Activated CD4-positive, CD25-positive, alpha-beta regulatory T cell (primary cell): ENCODE results near the gene PCDHB6.
"Not testable (repeated sequence)": the region's sequence is repeated elsewhere in the genome, so short reads cannot be mapped to it uniquely, and the experiment has no call there.

Source experiments
- DNase-seq, 4 experiments: peaks; one replicate each; lab custom pipeline; 2025; lab: John Stamatoyannopoulos, UW

Gene PCDHB6

GRCh38 chr5:141172381-141173204, 22.7 kb downstream of the PCDHB6 start, which contains the start of gene PCDHB7:
Gene PCDHB7, plus strand, starts transcription at chr5:141172644. Its CDS starts 192 bp downstream, at chr5:141172836.
- DNase-seq = no peak

- not testable (repeated sequence) for DNase-seq
Observed at GRCh38 chr5:141174291-141175104, 24.6 kb downstream of the PCDHB6 start.

DNA sequence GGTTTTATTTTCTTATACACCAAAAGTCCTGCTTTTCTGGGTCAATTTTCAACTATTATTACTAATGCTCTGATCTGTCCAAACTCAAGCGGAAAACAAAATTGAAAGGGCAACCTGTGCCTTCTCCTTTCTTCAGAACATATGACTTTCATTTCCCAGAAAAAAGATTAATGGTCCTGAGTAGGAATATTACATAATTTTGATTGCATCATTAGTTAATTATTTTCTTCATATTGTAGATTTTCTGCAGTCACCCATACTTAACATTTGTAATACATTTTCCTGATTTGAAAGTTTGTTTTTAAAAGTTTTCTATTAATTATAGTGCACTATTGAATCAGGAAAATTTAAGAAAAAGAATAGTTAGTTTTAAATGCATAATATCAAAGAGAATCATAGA, 26.1 kb downstream of the PCDHB6 start:
- no peak for DNase-seq

DNA sequence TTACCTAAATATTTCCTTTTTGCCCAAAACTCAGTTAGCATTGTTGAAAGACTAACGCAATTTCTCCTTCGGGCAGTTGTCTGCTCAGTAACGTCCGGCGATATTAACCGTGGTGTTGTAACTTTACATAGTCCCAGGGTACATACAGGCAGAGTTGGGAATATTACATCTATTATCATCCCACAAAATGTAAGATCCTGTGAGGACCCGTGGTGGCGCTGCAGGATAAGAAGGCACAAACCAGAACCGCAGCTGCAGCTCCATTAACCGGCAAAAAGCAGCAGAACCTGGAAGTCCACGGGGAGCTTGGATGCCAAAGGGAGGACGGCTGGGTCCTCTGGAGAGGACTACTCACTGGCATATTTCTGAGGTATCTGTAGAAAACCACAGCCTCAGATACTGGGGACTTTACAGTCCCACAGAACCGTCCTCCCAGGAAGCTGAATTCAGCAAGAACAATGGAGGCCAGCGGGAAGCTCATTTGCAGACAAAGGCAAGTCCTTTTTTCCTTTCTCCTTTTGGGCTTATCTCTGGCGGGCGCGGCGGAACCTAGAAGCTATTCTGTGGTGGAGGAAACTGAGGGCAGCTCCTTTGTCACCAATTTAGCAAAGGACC, 27.8 kb downstream of the PCDHB6 start, which contains the start of gene PCDHB8:
Gene PCDHB8 (plus strand): TSS at position 214 of the 615 bp plus-strand sequence. CDS start 245 bp downstream, at position 459.
- not testable (repeated sequence) for DNase-seq

GRCh38 chr5:141179371-141179770, 29.5 kb downstream of the PCDHB6 start:
- DNase-seq = not testable (repeated sequence)

DNA sequence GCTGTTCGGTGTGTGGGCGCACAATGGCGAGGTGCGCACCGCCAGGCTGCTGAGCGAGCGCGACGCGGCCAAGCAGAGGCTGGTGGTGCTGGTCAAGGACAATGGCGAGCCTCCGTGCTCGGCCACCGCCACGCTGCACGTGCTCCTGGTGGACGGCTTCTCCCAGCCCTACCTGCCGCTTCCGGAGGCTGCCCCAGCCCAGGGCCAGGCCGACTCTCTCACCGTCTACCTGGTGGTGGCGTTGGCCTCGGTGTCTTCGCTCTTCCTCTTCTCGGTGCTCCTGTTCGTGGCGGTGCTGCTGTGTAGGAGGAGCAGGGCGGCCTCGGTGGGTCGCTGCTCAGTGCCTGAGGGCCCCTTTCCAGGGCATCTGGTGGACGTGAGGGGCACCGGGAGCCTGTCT, 30.0 kb downstream of the PCDHB6 start:
- not testable (repeated sequence) for DNase-seq

GRCh38 chr5:141180313-141180712, 30.5 kb downstream of the PCDHB6 start:
- DNase-seq = no peak

GRCh38 chr5:141182248-141182647, 32.4 kb downstream of the PCDHB6 start, which contains the start of gene PCDHB16:
Gene PCDHB16, plus strand, starts transcription at chr5:141182387. Its CDS starts 173 bp downstream, at chr5:141182560.
- no peak for DNase-seq

DNA sequence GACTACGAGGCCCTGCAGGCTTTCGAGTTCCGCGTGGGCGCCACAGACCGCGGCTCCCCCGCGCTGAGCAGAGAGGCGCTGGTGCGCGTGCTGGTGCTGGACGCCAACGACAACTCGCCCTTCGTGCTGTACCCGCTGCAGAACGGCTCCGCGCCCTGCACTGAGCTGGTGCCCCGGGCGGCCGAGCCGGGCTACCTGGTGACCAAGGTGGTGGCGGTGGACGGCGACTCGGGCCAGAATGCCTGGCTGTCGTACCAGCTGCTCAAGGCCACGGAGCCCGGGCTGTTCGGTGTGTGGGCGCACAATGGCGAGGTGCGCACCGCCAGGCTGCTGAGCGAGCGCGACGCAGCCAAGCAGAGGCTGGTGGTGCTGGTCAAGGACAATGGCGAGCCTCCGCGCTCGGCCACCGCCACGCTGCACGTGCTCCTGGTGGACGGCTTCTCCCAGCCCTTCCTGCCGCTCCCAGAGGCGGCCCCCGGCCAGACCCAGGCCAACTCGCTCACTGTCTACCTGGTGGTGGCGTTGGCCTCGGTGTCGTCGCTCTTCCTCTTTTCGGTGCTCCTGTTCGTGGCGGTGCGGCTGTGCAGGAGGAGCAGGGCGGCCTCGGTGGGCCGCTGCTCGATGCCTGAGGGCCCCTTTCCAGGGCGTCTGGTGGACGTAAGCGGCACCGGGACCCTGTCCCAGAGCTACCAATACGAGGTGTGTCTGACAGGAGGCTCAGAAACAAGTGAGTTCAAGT, 34.4 kb downstream of the PCDHB6 start:
- DNase-seq = not testable (repeated sequence)

DNA sequence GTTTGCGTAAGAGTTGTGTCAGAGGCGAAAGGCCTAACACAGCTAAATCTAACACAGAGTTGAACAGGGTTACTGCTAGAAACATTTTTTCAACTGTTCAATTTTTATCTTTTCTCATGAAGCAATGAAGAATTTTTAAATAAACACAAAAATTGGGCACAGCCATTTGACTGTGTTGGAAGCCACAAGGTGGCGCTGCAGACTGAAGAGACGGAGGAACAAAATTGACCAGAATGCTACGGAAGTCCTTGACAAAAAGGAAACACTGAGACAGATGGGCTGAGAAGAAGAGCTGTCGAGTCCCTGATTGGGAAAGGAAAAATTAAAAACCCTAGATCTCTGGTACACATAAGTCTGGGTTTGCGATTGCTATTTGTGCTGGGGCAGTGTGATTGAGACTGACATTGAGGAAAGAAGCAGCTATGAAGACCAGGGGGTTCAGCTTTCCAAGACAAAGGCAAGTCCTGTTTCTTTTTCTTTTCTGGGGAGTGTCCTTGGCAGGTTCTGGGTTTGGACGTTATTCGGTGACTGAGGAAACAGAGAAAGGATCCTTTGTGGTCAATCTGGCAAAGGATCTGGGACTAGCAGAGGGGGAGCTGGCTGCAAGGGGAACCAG, 37.1 kb downstream of the PCDHB6 start, which contains the start of gene PCDHB9:
Gene PCDHB9 (plus strand): TSS at position 265 of the 616 bp plus-strand sequence. CDS start 158 bp downstream, at position 423.
- no peak for DNase-seq

DNA sequence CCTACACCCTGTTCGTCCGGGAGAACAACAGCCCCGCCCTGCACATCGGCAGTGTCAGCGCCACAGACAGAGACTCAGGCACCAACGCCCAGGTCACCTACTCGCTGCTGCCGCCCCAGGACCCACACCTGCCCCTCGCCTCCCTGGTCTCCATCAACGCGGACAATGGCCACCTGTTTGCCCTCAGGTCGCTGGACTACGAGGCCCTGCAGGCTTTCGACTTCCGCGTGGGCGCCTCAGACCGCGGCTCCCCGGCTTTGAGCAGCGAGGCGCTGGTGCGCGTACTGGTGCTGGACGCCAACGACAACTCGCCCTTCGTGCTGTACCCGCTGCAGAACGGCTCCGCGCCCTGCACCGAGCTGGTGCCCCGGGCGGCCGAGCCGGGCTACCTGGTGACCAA, 38.8 kb downstream of the PCDHB6 start:
- DNase-seq = not testable (repeated sequence)

DNA sequence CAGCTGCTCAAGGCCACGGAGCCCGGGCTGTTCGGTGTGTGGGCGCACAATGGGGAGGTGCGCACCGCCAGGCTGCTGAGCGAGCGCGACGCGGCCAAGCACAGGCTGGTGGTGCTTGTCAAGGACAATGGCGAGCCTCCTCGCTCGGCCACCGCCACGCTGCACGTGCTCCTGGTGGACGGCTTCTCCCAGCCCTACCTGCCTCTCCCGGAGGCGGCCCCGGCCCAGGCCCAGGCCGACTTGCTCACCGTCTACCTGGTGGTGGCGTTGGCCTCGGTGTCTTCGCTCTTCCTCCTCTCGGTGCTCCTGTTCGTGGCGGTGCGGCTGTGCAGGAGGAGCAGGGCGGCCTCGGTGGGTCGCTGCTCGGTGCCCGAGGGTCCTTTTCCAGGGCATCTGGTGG, 39.3 kb downstream of the PCDHB6 start:
- DNase-seq = not testable (repeated sequence)

DNA sequence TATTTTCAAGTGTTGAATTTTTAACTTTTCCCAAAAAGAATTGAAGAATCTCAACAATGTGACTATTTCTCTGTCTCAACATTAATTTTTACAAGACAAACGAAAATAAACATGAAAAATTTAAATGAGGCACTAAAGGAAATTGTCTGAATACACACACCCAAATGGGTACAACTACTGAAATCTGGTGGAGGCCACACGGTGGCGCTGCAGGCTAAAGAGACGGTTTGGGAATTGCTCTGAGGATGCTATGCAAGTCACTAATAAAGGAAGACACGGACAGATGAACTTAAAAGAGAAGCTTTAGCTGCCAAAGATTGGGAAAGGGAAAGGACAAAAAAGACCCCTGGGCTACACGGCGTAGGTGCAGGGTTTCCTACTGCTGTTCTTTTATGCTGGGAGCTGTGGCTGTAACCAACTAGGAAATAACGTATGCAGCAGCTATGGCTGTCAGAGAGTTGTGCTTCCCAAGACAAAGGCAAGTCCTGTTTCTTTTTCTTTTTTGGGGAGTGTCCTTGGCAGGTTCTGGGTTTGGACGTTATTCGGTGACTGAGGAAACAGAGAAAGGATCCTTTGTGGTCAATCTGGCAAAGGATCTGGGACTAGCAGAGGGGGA, 42.4 kb downstream of the PCDHB6 start, which contains the start of gene PCDHB10:
Gene PCDHB10 (plus strand): TSS at position 244 of the 616 bp plus-strand sequence. CDS start 200 bp downstream, at position 444.
- DNase-seq = no peak

DNA sequence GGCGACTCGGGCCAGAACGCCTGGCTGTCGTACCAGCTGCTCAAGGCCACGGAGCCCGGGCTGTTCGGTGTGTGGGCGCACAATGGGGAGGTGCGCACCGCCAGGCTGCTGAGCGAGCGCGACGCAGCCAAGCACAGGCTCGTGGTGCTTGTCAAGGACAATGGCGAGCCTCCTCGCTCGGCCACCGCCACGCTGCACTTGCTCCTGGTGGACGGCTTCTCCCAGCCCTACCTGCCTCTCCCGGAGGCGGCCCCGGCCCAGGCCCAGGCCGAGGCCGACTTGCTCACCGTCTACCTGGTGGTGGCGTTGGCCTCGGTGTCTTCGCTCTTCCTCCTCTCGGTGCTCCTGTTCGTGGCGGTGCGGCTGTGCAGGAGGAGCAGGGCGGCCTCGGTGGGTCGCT, 44.5 kb downstream of the PCDHB6 start:
- not testable (repeated sequence) for DNase-seq

DNA sequence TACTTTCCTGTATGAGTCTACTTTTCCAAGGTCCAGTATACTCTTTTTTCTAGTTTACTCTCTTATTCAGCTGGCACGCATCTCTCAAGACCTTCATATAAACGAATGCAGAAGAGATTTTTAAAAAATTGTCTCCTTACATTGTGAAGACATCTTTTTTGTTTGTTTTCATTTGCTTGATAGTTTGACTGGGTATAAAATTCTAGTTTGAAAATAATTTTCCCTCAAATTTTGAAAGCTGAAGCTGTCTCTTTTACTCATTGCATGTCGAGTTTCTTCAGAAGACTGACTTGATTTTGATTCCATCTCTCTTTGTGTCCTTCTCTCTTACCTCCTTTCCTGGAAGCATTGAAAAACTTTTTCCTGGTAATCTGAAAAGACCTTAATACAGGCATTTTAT, 46.5 kb downstream of the PCDHB6 start:
- DNase-seq = no peak

GRCh38 chr5:141199359-141200235, 49.7 kb downstream of the PCDHB6 start, which contains the start of gene PCDHB11:
Gene PCDHB11, plus strand, starts transcription at chr5:141199627. Its CDS starts 148 bp downstream, at chr5:141199775.
- no peak for DNase-seq

GRCh38 chr5:141201126-141201525, 51.3 kb downstream of the PCDHB6 start:
- not testable (repeated sequence) for DNase-seq

- not testable (repeated sequence) for DNase-seq
Observed at GRCh38 chr5:141201646-141202045, 51.8 kb downstream of the PCDHB6 start.
